GM21381 (cell line): ENCODE data around the gene TPX2.

Experiments used
- ATAC-seq: cut with Tn5 transposase; IDR thresholded peaks from one replicate; pipeline ENCODE4 v1.9.1; 2021; ENCODE audit warnings: mild to moderate bottlenecking, moderate library complexity; ENCODE audit not compliant: unreplicated experiment

Gene TPX2

DNA sequence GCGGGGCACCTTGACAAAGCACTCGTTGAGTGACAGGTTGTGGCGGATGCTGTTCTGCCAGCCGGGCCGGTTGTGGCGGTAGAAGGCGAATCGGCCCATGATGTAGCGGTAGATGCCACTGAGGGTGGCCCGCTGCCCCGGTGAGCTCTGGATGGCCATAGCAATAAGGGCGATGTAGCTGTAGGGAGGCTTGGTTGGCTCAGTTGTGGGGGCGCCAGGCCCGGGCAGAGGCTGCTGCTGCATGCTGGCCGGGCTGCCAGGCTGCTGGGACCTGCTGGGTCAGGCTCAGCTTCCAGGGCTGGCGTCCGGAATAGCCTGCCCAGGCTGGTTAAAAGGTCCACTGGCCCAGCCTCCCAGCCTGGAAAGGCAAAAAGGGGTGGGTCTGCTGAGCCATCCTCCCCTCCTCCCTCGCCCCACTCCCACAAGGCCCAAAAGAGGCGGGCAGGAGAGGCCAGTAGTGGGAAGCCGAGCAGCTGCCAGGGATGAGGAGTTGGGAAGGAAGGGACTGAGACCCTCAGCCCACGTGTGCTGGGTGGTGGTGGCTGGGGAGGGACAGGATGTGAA, 106.3 kb downstream of the TPX2 start, which contains the start of gene FOXS1:
Gene FOXS1, minus strand, starts transcription at position 305 of the 564 bp plus-strand sequence. Its CDS starts 62 bp downstream, at position 243.
- ATAC-seq: no peak

DNA sequence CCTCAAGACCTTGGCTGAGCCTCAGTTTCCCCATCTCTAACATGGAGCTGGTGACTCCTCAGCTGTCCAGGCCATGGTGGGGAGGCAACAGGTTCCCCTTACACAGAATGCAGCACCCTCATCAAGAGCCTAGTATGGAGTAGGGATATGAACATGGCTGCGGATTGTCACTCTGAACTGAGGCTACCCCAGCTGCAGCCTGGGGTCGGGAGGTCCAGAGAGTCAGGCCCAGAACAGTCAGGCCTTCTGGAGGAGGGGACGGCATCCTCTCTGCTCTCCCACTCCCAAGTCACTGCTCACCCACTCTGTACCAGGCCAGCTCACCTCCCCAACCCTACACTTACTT, 107.7 kb downstream of the TPX2 start:
- no peak for ATAC-seq

DNA sequence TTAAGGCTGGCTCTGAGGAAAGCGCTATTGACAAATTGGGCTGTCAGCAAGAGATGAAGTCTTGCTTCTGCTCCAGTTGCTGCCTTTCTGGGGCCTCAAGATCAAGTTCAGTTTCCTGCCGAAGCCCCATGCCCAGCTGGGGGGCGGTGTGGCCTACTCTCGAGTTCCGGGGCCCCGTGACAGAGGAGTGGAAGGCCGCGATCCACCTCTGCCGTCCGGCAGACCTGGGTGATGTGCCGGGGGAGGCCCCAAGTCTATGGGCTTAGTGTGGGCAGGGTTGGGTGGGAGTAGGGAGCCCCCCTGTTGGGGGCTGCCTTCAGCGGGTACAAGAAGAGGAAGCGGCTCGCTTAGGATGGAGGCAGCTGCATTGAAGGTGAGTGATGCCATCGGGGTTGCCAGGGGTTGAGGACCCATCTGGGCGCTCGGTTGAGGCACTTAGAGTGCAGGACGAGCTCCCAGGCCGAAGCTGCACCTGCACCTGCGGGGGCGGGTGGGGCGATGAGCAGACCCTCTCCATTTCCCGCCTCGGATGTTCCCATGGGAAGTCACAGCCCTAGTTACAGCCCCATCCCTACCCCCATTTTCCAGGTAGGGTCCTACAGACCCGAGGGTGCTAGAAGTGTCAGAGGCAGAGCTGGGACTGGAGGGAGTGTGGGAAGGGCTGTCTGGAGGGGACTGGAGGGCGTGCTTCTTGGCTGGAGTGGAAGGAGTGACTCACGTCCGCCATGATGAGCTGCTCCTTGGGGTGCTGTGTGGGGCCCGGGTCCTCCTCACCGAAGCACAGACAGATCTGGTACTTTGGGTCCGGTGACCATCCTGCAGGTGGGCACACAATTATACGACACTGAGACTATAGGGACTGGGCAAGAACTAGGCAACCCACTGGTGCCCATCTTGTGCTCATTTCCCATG, 109.3 kb downstream of the TPX2 start:
- no peak for ATAC-seq

- no peak for ATAC-seq
Measured at GRCh38 chr20:31849306-31849930, 110.3 kb downstream of the TPX2 start.
